Ammon's horn (tissue), 1 donor: Measurements from ENCODE around the gene THRSP.

Experiments used
- DNase-seq: peaks from one replicate; pipeline ENCODE4 v3.0.0-alpha.2; 2016; ENCODE audit warnings: low spot score

THRSP gene

DNA sequence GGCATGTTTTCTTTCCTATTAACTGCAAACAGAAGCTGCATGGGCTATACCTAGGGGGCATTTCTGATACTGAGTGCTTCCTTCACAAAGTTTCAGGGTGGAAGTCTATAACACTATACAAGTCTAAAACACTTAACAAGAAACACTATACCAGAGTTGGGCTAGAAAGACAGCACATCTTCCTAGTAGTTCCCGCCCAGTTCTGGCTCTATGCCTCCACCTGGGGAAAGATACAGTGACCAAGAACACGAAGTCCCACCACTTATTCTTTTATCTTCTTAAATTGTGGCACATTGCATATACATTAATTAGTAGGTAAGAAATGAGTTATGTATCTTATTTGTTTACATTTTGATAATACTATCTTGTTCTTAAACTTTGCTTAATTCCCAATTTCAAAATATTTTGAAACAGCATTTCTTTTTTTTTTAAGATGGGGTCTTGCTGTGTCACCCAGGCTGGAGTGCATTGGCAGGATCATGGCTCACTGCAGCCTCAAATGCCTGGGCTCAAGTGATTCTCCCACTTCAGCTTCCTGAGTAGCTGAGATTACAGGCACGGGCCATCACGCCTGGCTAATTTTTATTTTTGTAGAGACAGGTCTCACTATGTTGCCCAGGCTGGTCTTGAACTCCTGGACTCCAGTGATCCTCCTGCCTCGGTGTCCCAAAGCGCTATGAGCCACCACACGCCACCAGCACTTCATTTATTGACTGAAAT is 34.2 kb downstream of the THRSP start:
- DNase-seq, result no peak

DNA sequence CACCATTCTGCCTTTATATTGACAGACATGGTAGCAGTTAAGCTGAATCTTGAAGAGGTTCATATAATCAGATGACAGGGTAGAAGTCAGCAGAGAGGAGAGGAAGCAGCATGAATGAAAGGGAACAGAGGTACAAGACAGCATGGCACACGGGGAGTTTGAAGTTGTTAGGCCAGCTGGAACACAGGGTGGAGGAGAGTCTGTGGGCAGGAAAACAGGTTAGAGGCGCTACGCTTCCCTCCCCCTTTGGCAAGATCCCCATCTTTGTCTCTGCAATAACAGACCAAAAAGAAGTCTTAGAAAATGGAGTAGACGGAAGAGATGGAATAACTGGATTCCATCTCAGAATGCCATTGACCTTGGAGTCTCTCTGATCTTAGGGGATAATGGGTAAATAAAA is 36.0 kb downstream of the THRSP start:
- DNase-seq, result no peak

GRCh38 chr11:78100261-78100660 is 36.6 kb downstream of the THRSP start:
- no peak for DNase-seq

DNA sequence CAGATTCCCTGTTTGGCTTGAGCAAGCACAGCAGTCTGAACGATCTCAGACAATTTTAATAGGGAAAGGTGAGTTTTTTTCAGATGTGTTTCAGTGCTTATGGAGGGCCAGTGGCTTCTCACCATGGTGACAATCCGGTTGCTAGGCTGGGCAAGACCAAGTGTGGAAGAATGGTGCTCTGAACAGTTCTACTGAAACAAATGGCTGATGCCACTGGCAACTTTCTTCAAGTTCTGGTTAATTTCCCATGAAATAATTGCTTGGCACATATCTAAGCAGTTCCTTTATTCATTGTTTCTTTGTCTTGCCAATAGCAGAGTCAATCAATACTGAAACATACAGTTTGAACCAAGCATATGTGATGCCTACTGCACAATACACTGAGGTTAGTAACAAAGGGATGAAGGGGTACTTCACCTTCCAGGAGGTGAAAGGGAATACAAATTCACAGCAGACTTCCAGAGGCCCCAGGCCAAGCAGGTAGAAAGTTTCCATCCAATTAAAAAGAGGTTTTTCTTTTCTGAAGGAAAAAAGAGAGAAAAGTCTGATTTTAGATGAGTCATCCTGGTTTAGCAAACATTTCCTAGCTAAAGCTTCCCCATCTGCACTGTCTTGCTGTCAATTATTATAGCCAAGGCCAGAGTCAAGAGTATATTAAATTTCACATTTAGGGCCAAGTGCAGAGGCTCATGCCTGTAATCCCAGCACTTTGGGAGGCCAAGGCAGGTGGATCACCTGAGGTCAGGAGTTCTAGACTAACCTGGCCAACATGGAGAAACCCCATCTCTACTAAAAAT is 37.2 kb downstream of the THRSP start:
- peak; percentile 52 for DNase-seq

DNA sequence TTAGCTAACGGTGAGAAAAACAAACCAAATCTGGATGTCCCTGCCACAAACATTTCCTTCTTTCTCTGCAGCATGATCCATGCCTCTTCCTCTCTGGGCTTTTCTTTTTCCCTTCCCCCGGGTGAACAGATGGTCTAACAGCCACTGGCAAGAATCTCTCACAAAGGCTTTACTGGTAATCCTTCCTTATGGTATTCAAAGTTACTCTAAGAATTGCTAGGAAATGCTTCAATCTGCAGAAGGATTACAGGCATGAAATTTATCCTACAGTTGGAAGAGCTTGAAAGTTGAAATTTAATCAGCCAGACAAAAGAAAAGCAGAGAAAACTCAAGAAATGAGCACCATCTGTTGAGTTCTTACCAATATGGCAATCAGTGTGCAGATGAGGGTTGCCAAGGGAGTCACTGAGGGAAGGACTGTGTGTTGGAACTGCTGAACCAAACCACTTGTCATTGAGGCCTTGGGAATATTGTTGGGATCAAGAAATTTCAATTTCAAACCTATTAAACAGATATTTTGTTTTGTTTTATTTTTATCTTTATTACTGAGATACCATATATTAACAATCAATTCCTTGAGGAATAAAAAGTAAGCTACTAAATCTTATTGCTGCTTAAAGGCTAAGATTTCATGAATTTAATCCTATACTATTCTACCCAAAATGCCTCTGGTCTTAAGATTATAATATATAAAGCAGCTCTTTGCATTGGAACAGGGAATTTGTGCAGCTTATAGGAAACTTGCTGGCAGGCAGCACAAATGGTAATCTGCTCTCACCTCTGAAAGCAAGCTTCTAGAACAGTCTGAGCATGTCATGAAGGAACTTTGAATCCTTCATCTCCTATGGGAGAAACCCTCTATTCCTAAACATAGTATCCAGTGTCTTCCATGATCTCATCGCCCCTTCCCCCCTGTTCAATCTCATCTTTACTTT is 45.7 kb downstream of the THRSP start:
- DNase-seq, result peak; percentile 28

- no peak for DNase-seq
Measured at GRCh38 chr11:78110351-78110750, 46.7 kb downstream of the THRSP start.

- no peak for DNase-seq
Measured at GRCh38 chr11:78110830-78111229, 47.2 kb downstream of the THRSP start.

DNA sequence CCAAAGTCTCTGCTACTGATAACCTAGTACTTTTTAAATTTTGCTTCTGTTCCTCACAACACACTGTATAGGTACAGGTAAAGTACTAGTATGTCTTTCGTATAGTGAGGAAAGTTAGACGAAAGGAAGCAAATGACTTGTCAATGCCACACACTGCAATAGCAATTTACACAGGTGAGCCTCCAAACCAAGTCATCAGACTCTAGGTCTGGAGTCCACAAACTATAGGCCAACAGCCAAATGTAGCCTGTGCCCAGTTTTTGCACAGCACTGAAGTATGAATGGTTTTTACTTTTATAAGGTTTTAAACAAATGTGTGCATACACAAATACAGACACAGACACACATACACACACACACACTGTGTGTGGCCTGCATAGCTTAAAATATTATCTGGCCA is 47.6 kb downstream of the THRSP start:
- DNase-seq, result no peak

- no peak for DNase-seq
Measured at GRCh38 chr11:78112582-78113275, 49.1 kb downstream of the THRSP start.
